HEK293 (cell line): Measurements from ENCODE around the gene COL9A1.

Experiments
- CTCF ChIA-PET: fragments of 350-600 bp; formaldehyde crosslinking; extraction: SDS; loops from one replicate; lab custom pipeline; 2021; ENCODE audit warnings: antibody characterized with exemption; lab: Yijun Ruan, JAX
- POLR2A ChIA-PET: fragments of 300-600 bp; formaldehyde crosslinking; extraction: SDS; loops from one replicate; lab custom pipeline; 2020; ENCODE audit warnings: antibody characterized with exemption, inconsistent platforms; lab: Yijun Ruan, JAX
- H3K27ac ChIP-seq: fragments of 200-500 bp; sonication (Bioruptor generic); 2 replicates; pipeline ENCODE4 v1.5.1; 2014; ENCODE audit warnings: low read depth, low read length, control low read depth, inconsistent platforms; ENCODE audit errors: extremely low read depth
- H3K36me3 ChIP-seq, 2 experiments: fragments of 200-500 bp in 1 of 2; sonication (Bioruptor generic) in 1 of 2; 1 replicate in 1 of 2; 2 replicates in 1 of 2; pipeline ENCODE4 v1.5.1; 2014 to 2017; ENCODE audit warnings: inconsistent platforms in 2 of 2, low read length in 2 of 2; ENCODE audit not compliant: control insufficient read depth in 2 of 2, insufficient read depth in 1 of 2
- H3K4me1 ChIP-seq: fragments of 200-500 bp; sonication (Bioruptor generic); 2 replicates; pipeline ENCODE4 v1.5.1; 2014; ENCODE audit warnings: mild to moderate bottlenecking, low read length, inconsistent platforms; ENCODE audit not compliant: control insufficient read depth, insufficient read depth
- H3K4me3 ChIP-seq: 2 replicates; pipeline ENCODE4 v1.5.1; 2011; ENCODE audit warnings: low read depth, mild to moderate bottlenecking, control low read depth, low read length, moderate library complexity
- H3K9me3 ChIP-seq: fragments of 200-500 bp; sonication (Bioruptor generic); 2 replicates; pipeline ENCODE4 v1.5.1; 2014; ENCODE audit warnings: low read depth, low read length, inconsistent platforms; ENCODE audit not compliant: control insufficient read depth, insufficient read depth
- OSR2 ChIP-seq: fragments of 450-650 bp; formaldehyde crosslinking; IDR thresholded peaks from 2 replicates; pipeline ENCODE4 v1.5.1; 2016; ENCODE audit warnings: missing biosample characterization, missing genetic modification characterization
- PBX3 ChIP-seq: sonication (generic); formaldehyde crosslinking; IDR thresholded peaks from 2 replicates; pipeline ENCODE4 v1.8.1; 2022; ENCODE audit warnings: mild to moderate bottlenecking, moderate library complexity, missing genetic modification reagents
- PRDM2 ChIP-seq: fragments of 450-650 bp; formaldehyde crosslinking; IDR thresholded peaks from 2 replicates; pipeline ENCODE4 v1.5.1; 2016; ENCODE audit warnings: missing biosample characterization, missing genetic modification characterization, borderline replicate concordance
- TCF7L2 ChIP-seq: IDR thresholded peaks from 2 replicates; pipeline ENCODE4 v1.6.1; 2011; ENCODE audit warnings: low read depth, mild to moderate bottlenecking, inconsistent platforms, low read length, moderate library complexity, borderline replicate concordance
- ZBTB11 ChIP-seq: fragments of 450-650 bp; formaldehyde crosslinking; conservative IDR thresholded peaks from 2 replicates; pipeline ENCODE4 v1.5.1; 2016; ENCODE audit warnings: low read depth, missing biosample characterization, missing genetic modification characterization
- ZBTB8A ChIP-seq: fragments of 450-650 bp; formaldehyde crosslinking; IDR thresholded peaks from 2 replicates; pipeline ENCODE4 v1.5.1; 2016; ENCODE audit warnings: missing biosample characterization, missing genetic modification characterization
- ZFP3 ChIP-seq: fragments of 450-650 bp; formaldehyde crosslinking; IDR thresholded peaks from 2 replicates; pipeline ENCODE4 v1.5.1; 2016; ENCODE audit warnings: low read depth, missing biosample characterization, missing genetic modification characterization
- ZNF18 ChIP-seq: fragments of 450-650 bp; formaldehyde crosslinking; IDR thresholded peaks from 2 replicates; pipeline ENCODE4 v1.5.1; 2016; ENCODE audit warnings: missing biosample characterization, missing genetic modification characterization
- ZNF2 ChIP-seq: fragments of 450-650 bp; formaldehyde crosslinking; IDR thresholded peaks from 2 replicates; pipeline ENCODE4 v1.5.1; 2016; ENCODE audit warnings: missing biosample characterization, missing genetic modification characterization
- ZNF274 ChIP-seq, 2 experiments: fragments of 200-500 bp in 1 of 2; fragments of 450-650 bp in 1 of 2; sonication (Bioruptor generic) in 1 of 2; formaldehyde crosslinking in 1 of 2; IDR thresholded peaks; 2 replicates each; pipeline versions ENCODE4 v1.5.1 to v1.6.1; 2014 to 2016; ENCODE audit warnings: borderline replicate concordance in 1 of 2, inconsistent platforms in 1 of 2, low read length in 1 of 2, missing biosample characterization in 1 of 2, missing genetic modification characterization in 1 of 2
- ZNF362 ChIP-seq: fragments of 450-650 bp; formaldehyde crosslinking; IDR thresholded peaks from 2 replicates; pipeline ENCODE4 v1.5.1; 2016; ENCODE audit warnings: missing biosample characterization, missing genetic modification characterization
- ZNF571 ChIP-seq: fragments of 450-650 bp; formaldehyde crosslinking; IDR thresholded peaks from 2 replicates; pipeline ENCODE4 v1.5.0; 2017; ENCODE audit warnings: missing biosample characterization, missing genetic modification characterization
- ZNF704 ChIP-seq: fragments of 450-650 bp; formaldehyde crosslinking; IDR thresholded peaks from 2 replicates; pipeline ENCODE4 v1.5.1; 2016; ENCODE audit warnings: missing biosample characterization, missing genetic modification characterization

COL9A1 gene

GRCh38 chr6:70285201-70285600 lies 17.7 kb downstream of the COL9A1 start:
- TF ChIP-seq ZNF571 (tag by site-specific recombination) (no peak), ZNF274 (IDR thresholded peaks at IDR 0.05; ENCODE audit: low read length) (no peak), ZNF274 (tag by site-specific recombination; IDR thresholded peaks at IDR 0.05; ENCODE audit: borderline replicate concordance) (no peak), ZNF704 (tag by site-specific recombination) (no peak), TCF7L2 (no peak), ZNF18 (tag by site-specific recombination) (no peak), ZBTB8A (tag by site-specific recombination) (no peak), PRDM2 (tag by site-specific recombination) (no peak), ZBTB11 (tag by site-specific recombination) (no peak), ZNF2 (no peak), ZNF362 (tag by site-specific recombination) (no peak), ZFP3 (no peak), OSR2 (no peak), PBX3 (CRISPR knock-in tag) (no peak)
- Histone ChIP-seq H3K4me3 (no peak overlapping the region), H3K4me1 (no peaks in the 10 kb centered on the region), H3K27ac (no peak overlapping the region), H3K9me3 (no peaks in the 10 kb centered on the region), H3K36me3 (no peaks in the 10 kb centered on the region)
- POLR2A ChIA-PET: no interaction called here
- CTCF ChIA-PET: interaction anchor here (1.1 kb wide), 1 partner anchor 24 kb away, joined by 4 read pairs; no protein-coding TSS in a partner anchor
